Measurements from ENCODE around the gene BNC2. TPM values are rescaled to one million over a fixed set of nuclear protein-coding genes. Genes with fewer than 3 reads are reported as not detected.

BNC2 gene
- total RNA-seq, 2 donors from 2014 or later: 0.99 to 1.8 TPM

GRCh38 chr9:16809912-16810610, 60.4 kb downstream of the BNC2 start:
- DNase-seq: no peak
- no peaks in the 10 kb centered on the region for H3K4me1 ChIP-seq
- intact Hi-C loops (cut with DNase I): no loop called here
- H3K27me3 ChIP-seq: no peaks in the 10 kb centered on the region
- H3K27ac ChIP-seq: no peak overlapping the region
- WGBS, 2 donors: 63 to 72% methylated on average over 4 of the region's 4 CpGs
- TF ChIP-seq POLR2A (IDR thresholded peaks at IDR 0.05): no peak
- TF ChIP-seq, protein P1, sequence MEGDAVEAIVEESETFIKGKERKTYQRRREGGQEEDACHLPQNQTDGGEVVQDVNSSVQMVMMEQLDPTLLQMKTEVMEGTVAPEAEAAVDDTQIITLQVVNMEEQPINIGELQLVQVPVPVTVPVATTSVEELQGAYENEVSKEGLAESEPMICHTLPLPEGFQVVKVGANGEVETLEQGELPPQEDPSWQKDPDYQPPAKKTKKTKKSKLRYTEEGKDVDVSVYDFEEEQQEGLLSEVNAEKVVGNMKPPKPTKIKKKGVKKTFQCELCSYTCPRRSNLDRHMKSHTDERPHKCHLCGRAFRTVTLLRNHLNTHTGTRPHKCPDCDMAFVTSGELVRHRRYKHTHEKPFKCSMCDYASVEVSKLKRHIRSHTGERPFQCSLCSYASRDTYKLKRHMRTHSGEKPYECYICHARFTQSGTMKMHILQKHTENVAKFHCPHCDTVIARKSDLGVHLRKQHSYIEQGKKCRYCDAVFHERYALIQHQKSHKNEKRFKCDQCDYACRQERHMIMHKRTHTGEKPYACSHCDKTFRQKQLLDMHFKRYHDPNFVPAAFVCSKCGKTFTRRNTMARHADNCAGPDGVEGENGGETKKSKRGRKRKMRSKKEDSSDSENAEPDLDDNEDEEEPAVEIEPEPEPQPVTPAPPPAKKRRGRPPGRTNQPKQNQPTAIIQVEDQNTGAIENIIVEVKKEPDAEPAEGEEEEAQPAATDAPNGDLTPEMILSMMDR (IDR thresholded peaks at IDR 0.05): no peak
- H3K4me3 ChIP-seq: no peak overlapping the region
- no peaks in the 10 kb centered on the region for H3K9me3 ChIP-seq
- ATAC-seq: no peak
- H3K36me3 ChIP-seq (replicated peaks in 1 of 2; ENCODE audit: insufficient read depth in 1 of 2, low read depth in 2 of 2): no peaks in the 10 kb centered on the region

- intact Hi-C loops (cut with DNase I): no loop called here
- H3K27me3 ChIP-seq: no peaks in the 10 kb centered on the region
- no peak for ATAC-seq
- H3K36me3 ChIP-seq (replicated peaks in 1 of 2; ENCODE audit: insufficient read depth in 1 of 2, low read depth in 2 of 2): no peaks in the 10 kb centered on the region
- H3K9me3 ChIP-seq: no peaks in the 10 kb centered on the region
- no peaks in the 10 kb centered on the region for H3K4me1 ChIP-seq
- TF ChIP-seq, protein P1 (IDR thresholded peaks at IDR 0.05): no peak
- no peak for TF ChIP-seq POLR2A (IDR thresholded peaks at IDR 0.05)
- no peak for DNase-seq
- H3K4me3 ChIP-seq: no peak overlapping the region
- H3K27ac ChIP-seq: no peak overlapping the region
Measured at GRCh38 chr9:16806674-16807073, 63.8 kb downstream of the BNC2 start.

DNA sequence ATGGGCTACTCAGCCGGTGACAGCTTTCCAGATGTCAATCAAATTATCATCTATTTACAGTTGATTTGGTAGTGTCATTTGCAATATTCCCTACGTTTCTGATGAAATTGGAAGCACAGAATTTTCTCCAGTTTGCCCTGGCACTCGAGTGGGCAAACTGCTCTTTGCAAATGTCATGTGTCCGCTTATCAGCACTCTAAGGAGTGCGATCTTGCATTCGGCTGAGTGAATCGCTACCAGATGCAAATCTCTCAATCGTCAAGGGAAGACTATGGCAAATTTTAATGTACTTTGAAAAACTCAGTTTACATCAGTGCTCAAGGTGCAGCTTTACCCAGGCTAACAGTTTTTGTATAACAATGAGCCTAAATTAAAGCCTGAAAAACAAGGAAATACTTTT, 66.8 kb downstream of the BNC2 start:
- H3K9me3 ChIP-seq: no peaks in the 10 kb centered on the region
- no peak overlapping the region for H3K27ac ChIP-seq
- H3K36me3 ChIP-seq (replicated peaks in 1 of 2; ENCODE audit: insufficient read depth in 1 of 2, low read depth in 2 of 2): no peaks in the 10 kb centered on the region
- intact Hi-C loops (cut with DNase I): no loop called here
- no peak for TF ChIP-seq POLR2A (IDR thresholded peaks at IDR 0.05)
- TF ChIP-seq, protein P1 (IDR thresholded peaks at IDR 0.05): no peak
- WGBS, 2 donors: 79 to 82% methylated on average over 8 of the region's 8 CpGs
- H3K27me3 ChIP-seq: no peaks in the 10 kb centered on the region
- ATAC-seq: no peak
- H3K4me1 ChIP-seq: no peaks in the 10 kb centered on the region
- no peak overlapping the region for H3K4me3 ChIP-seq
- no peak for DNase-seq

DNA sequence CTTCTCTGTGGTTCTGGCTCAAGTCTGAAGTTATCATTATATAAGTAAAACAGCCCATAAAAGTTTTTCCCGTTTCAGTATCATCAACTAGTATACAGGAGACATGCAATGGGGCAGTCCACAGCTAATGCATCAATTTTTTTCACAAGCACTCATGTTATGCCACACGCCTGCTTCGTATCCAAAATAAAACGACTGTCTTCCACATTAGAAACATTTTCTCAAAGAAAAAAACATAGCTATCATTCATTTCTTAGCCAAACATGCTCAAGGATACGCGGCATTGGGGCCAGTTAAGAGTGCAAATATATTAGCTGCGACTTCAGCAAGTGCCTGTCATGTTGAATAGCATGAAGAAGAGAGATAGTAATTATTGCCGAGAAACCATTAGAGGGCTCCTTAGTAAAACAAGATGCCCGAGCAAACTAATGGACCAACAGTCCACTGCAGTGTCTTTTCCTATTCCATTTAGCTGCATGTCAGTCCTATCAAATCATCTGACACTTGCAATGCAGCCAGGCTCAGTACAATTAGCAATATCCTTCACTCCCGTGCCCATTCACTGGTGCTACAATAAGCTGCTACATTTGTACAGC, 68.5 kb downstream of the BNC2 start:
- Histone ChIP-seq H3K9me3 (no peaks in the 10 kb centered on the region), H3K36me3 (replicated peaks in 1 of 2; ENCODE audit: insufficient read depth in 1 of 2, low read depth in 2 of 2) (no peaks in the 10 kb centered on the region), H3K27ac (no peak overlapping the region), H3K4me3 (no peak overlapping the region), H3K4me1 (no peaks in the 10 kb centered on the region), H3K27me3 (no peaks in the 10 kb centered on the region)
- TF ChIP-seq, protein P1 (IDR thresholded peaks at IDR 0.05): no peak
- ATAC-seq (no peak), DNase-seq (no peak)
- intact Hi-C loops (cut with DNase I): no loop called here
- WGBS, 2 donors: 24 to 30% methylated on average over 10 of the region's 10 CpGs

DNA sequence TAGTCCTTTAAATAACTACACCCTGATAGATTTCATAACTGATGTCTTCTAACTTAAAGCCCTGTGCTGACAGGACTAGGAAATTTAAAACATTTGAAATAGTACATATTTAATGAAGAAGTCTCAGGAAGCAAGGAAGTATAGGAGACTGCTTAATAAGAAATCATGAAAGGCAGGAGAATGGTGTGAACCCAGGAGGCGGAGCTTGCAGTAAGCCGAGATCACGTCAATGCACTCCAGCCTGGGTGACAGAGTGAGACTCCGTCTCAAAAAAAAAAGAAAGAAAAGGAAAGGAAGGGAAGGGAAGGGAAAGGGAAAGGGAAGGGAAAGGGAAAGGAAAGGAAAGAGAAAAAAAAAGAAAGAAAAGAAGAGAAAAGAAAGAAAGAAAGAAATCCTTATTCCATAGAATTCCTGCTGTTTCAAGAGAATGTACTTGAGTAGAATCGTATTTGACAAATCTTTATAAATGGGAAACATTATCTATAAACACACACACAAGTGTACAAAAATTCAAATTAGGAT, 74.1 kb downstream of the BNC2 start:
- ATAC-seq (no peak), DNase-seq (no peak)
- no peaks in the 10 kb centered on the region for H3K27me3 ChIP-seq
- H3K9me3 ChIP-seq: no peaks in the 10 kb centered on the region
- H3K4me1 ChIP-seq: no peaks in the 10 kb centered on the region
- H3K4me3 ChIP-seq: no peak overlapping the region
- intact Hi-C loops (cut with DNase I): no loop called here
- TF ChIP-seq, protein P1 (IDR thresholded peaks at IDR 0.05): no peak
- no peak for TF ChIP-seq POLR2A (IDR thresholded peaks at IDR 0.05)
- H3K27ac ChIP-seq: no peak overlapping the region
- 71 to 78% methylated on average over 5 of the region's 5 CpGs for WGBS, 2 donors
- no peaks in the 10 kb centered on the region for H3K36me3 ChIP-seq (replicated peaks in 1 of 2; ENCODE audit: insufficient read depth in 1 of 2, low read depth in 2 of 2)
